Measurements from ENCODE around the gene FBXO31. TPM values are rescaled to one million over a fixed set of nuclear protein-coding genes. Genes with fewer than 3 reads are reported as not detected.

The FBXO31 gene
- total and polyA plus RNA-seq, 2 of the 13 experiments (the other 11 are each of a cell fraction or from before 2014, with no cell fraction given) = 92.4 to 101 TPM

GRCh38 chr16:87391950-87392820 lies 8.6 kb upstream of the FBXO31 start, which contains the start of gene MAP1LC3B (continued):
- TF ChIP-seq ZNF646 (CRISPR knock-in tag; IDR thresholded peaks at IDR 0.05) = no peak
- no peak; the same call in 1 of the 2 replicates for TF ChIP-seq ZBTB3 (CRISPR knock-in tag; IDR thresholded peaks at IDR 0.05; ENCODE audit: borderline replicate concordance, low read depth)
- peak; percentile 85 for TF ChIP-seq GTF2F1 (IDR thresholded peaks at IDR 0.05; ENCODE audit: low read length)
- TF ChIP-seq YEATS4 (CRISPR knock-in tag; IDR thresholded peaks at IDR 0.05; ENCODE audit: borderline replicate concordance) = peak; percentile 82; the same call in 1 of the 2 replicates
- no peak for TF ChIP-seq ZNF496 (CRISPR knock-in tag; IDR thresholded peaks at IDR 0.05; ENCODE audit: insufficient replicate concordance)
- TF ChIP-seq DZIP1 (CRISPR knock-in tag; IDR thresholded peaks at IDR 0.05) = peak; percentile 71; the same call in 1 of the 2 replicates
- TF ChIP-seq ZNF142 (CRISPR knock-in tag; IDR thresholded peaks at IDR 0.05) = no peak; the same call in 1 of the 2 replicates
- no peak for TF ChIP-seq NFE2L1 (CRISPR knock-in tag; IDR thresholded peaks at IDR 0.05; ENCODE audit: borderline replicate concordance)
- TF ChIP-seq TCF7 (IDR thresholded peaks at IDR 0.05; ENCODE audit: low read depth) = no peak
- TF ChIP-seq ZNF451 (CRISPR knock-in tag; IDR thresholded peaks at IDR 0.05) = peak; percentile 99

Measured in HepG2 (cell line).